Measurements from ENCODE around the gene TBC1D2B. TPM values are rescaled to one million over a fixed set of nuclear protein-coding genes. Genes with fewer than 3 reads are reported as not detected.
A peak's percentile ranks its signal among the peaks of the same experiment; 100 is the strongest.

The TBC1D2B gene
- polyA plus RNA-seq, 1 donor (not counting 4 experiments of a cell fraction or from before 2014, with no cell fraction given): 27.0 TPM

- Histone ChIP-seq H3K4me2 (ENCODE audit: control insufficient read depth, extremely low read depth, insufficient read depth, low read depth, low read length) (peak overlapping the region; percentile 13), H4K20me1 (ENCODE audit: control insufficient read depth, extremely low read depth, insufficient read depth, low read length) (no peaks in the 10 kb centered on the region), H3K27ac (ENCODE audit: control insufficient read depth, insufficient read depth, low read length) (no peak overlapping the region), H3K9me3 (ENCODE audit: control insufficient read depth, low read depth, low read length) (no peaks in the 10 kb centered on the region), H3K36me3 (ENCODE audit: control insufficient read depth in 2 of 2, extremely low read depth in 1 of 2, insufficient read depth in 2 of 2, low read length in 2 of 2) (no peaks in the 10 kb centered on the region), H3K4me3 (ENCODE audit: control insufficient read depth in 2 of 3, extremely low read depth in 1 of 3, insufficient read depth in 2 of 3, low read depth in 1 of 3, low read length in 3 of 3) (no peak overlapping the region), H3K4me1 (ENCODE audit: control insufficient read depth, extremely low read depth, insufficient read depth, low read length) (peaks cover 17% of the 10 kb centered on the region), H3K79me2 (ENCODE audit: control insufficient read depth, insufficient read depth, low read length) (peaks cover 75% of the 10 kb centered on the region), H3K27me3 (ENCODE audit: control insufficient read depth, extremely low read depth, insufficient read depth, low read length) (no peaks in the 10 kb centered on the region), H3K9ac (ENCODE audit: control insufficient read depth, extremely low read depth, insufficient read depth, low read length) (no peak overlapping the region), H3K9me1 (ENCODE audit: control insufficient read depth, extremely low read depth, insufficient read depth, low read length) (peaks cover 3% of the 10 kb centered on the region), H2AFZ (ENCODE audit: control insufficient read depth, low read length) (no peak overlapping the region)
- dilution Hi-C loops (cut with MboI; ENCODE audit: extremely low pct_ligation_motif_present, low sequenced_read_pairs): no loop called here
- no peak for TF ChIP-seq EZH2 (IDR thresholded peaks at IDR 0.05; ENCODE audit: low read length)
- no peak for TF ChIP-seq CTCF (optimal IDR thresholded peaks at IDR 0.05 in 1 of 3, IDR thresholded peaks at IDR 0.05 in 1 of 3, conservative IDR thresholded peaks at IDR 0.05 in 1 of 3; ENCODE audit: extremely low read depth in 1 of 3, insufficient read depth in 2 of 3, low read length in 3 of 3)
- FAIRE-seq (no peak), DNase-seq (ENCODE audit: low read depth, low spot score) (peak; percentile 11)
Observed at GRCh38 chr15:78065284-78065872, 12.1 kb downstream of the TBC1D2B start.

- no peak overlapping the region for H2AFZ ChIP-seq (ENCODE audit: control insufficient read depth, low read length)
- H3K9ac ChIP-seq (ENCODE audit: control insufficient read depth, extremely low read depth, insufficient read depth, low read length): no peak overlapping the region
- H3K9me1 ChIP-seq (ENCODE audit: control insufficient read depth, extremely low read depth, insufficient read depth, low read length): peaks cover 3% of the 10 kb centered on the region
- no peaks in the 10 kb centered on the region for H3K27me3 ChIP-seq (ENCODE audit: control insufficient read depth, extremely low read depth, insufficient read depth, low read length)
- no peak overlapping the region for H3K27ac ChIP-seq (ENCODE audit: control insufficient read depth, insufficient read depth, low read length)
- FAIRE-seq (no peak), DNase-seq (ENCODE audit: low read depth, low spot score) (no peak)
- dilution Hi-C loops (cut with MboI; ENCODE audit: extremely low pct_ligation_motif_present, low sequenced_read_pairs): no loop called here
- H3K4me1 ChIP-seq (ENCODE audit: control insufficient read depth, extremely low read depth, insufficient read depth, low read length): peaks cover 17% of the 10 kb centered on the region
- H3K79me2 ChIP-seq (ENCODE audit: control insufficient read depth, insufficient read depth, low read length): peaks cover 73% of the 10 kb centered on the region
- no peak for TF ChIP-seq CTCF (optimal IDR thresholded peaks at IDR 0.05 in 1 of 3, IDR thresholded peaks at IDR 0.05 in 1 of 3, conservative IDR thresholded peaks at IDR 0.05 in 1 of 3; ENCODE audit: extremely low read depth in 1 of 3, insufficient read depth in 2 of 3, low read length in 3 of 3)
- no peak for TF ChIP-seq EZH2 (IDR thresholded peaks at IDR 0.05; ENCODE audit: low read length)
- no peaks in the 10 kb centered on the region for H4K20me1 ChIP-seq (ENCODE audit: control insufficient read depth, extremely low read depth, insufficient read depth, low read length)
- H3K36me3 ChIP-seq (ENCODE audit: control insufficient read depth in 2 of 2, extremely low read depth in 1 of 2, insufficient read depth in 2 of 2, low read length in 2 of 2): no peaks in the 10 kb centered on the region
- no peaks in the 10 kb centered on the region for H3K9me3 ChIP-seq (ENCODE audit: control insufficient read depth, low read depth, low read length)
- no peak overlapping the region for H3K4me3 ChIP-seq (ENCODE audit: control insufficient read depth in 2 of 3, extremely low read depth in 1 of 3, insufficient read depth in 2 of 3, low read depth in 1 of 3, low read length in 3 of 3)
- no peak overlapping the region for H3K4me2 ChIP-seq (ENCODE audit: control insufficient read depth, extremely low read depth, insufficient read depth, low read depth, low read length)
Observed at GRCh38 chr15:78064544-78064943, 13.0 kb downstream of the TBC1D2B start.

All from keratinocyte (primary cell).